ENCODE results near the gene PDE10A.

Gene PDE10A

DNA sequence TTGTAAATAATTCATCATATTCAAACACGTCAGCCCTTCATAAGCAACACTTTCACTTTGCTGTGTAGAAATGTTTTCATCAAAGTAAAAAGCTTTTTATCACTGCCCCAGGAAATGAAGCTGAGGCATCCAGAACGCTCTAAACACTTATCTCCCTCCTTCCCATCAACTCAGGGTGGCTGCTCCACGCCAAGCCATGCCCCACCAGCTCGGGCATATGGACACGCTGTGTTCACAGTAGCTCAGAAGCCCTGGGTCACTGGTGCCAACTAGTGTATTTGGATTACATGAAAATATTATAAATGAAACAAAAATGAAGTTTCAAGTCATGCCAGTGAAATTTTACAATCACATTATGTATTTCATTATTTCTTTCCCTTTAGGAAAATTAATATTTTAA, 10.3 kb downstream of the PDE10A start:
- TF ChIP-seq, protein P1, sequence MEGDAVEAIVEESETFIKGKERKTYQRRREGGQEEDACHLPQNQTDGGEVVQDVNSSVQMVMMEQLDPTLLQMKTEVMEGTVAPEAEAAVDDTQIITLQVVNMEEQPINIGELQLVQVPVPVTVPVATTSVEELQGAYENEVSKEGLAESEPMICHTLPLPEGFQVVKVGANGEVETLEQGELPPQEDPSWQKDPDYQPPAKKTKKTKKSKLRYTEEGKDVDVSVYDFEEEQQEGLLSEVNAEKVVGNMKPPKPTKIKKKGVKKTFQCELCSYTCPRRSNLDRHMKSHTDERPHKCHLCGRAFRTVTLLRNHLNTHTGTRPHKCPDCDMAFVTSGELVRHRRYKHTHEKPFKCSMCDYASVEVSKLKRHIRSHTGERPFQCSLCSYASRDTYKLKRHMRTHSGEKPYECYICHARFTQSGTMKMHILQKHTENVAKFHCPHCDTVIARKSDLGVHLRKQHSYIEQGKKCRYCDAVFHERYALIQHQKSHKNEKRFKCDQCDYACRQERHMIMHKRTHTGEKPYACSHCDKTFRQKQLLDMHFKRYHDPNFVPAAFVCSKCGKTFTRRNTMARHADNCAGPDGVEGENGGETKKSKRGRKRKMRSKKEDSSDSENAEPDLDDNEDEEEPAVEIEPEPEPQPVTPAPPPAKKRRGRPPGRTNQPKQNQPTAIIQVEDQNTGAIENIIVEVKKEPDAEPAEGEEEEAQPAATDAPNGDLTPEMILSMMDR (IDR thresholded peaks at IDR 0.05): no peak

DNA sequence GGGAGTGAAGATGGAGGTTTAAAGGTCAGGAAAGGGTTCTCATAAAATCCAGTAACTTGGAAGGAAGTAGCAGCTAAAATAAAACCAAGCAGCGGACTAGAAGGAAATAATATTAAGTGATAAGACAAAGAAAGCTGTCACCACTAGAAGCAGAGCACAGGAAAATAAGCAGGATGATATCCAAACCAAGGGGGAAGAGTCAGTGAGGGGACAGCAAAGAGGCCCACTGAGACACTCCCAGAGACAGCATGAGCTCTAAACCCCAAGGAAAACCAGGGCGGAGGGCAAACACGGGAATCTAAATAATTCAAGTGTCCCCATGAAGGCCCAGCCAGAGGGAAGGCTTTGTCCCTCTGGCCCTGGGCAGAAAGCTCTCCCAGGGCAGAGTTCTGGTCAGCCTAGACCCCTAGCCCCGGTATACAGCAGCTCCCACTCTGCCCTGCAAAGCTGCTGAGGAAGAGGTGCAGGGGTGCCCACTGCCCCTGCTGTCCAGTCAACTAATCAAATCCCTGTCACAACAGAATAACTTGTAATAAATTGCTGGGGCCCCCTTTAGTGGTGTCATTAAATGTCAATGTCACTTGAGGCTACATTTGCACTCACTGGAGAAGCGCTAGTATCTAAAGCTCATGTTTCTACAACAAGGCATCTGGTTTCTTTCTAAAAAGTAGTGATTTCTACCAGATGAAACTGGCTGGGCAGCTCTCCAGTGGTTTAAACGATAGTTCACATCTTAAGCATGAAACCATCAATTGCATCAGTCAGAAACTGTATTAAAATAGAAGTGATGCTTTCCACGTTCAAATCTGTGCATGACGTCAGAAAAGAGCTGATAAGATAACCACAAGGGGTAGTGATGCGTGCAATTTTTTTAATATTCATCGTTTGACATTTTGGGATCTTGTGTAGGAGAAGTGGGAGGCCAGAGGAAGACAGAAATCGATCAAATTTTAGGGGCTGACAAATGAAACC, 13.6 kb downstream of the PDE10A start:
- TF ChIP-seq, protein P1 (IDR thresholded peaks at IDR 0.05): no peak

DNA sequence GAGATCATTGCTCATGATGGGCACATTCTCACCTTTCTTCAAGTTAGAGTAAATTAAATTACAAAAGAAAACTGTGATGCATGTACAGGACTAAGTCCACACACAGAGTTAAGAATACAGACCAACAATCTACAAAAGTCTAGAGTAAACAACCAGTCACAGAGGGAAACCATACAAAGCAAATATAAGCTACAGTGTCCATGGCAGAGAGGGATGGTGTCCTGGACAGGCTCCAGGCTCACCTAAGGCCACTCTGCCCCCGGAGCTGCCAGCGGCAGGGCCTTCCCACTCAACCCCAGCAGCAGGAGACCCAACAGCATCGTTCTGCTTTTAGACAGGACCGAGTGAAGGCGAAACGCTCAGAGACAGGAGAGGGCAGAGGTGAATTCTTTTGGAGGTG, 16.0 kb downstream of the PDE10A start:
- TF ChIP-seq, protein P1 (IDR thresholded peaks at IDR 0.05): no peak

DNA sequence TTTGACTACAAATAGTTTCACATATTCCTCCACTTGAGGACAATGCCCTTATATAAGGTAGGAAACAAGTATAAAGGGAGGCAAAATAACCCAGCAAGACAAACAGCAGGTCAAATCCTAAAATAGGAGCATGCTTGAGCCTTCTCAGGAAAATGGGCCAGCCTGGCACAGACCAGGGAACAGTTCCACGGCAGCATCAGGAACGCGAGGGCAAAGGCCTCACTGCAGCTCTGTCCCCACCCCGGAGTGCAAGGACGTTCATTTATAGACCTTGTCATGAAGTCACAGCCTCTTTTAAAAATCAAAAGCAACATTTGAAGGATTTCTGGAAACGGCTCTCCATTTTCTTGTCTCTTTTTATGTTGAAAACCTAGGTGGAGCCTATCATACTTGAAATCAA, 17.1 kb downstream of the PDE10A start:
- TF ChIP-seq, protein P1 (IDR thresholded peaks at IDR 0.05): no peak

DNA sequence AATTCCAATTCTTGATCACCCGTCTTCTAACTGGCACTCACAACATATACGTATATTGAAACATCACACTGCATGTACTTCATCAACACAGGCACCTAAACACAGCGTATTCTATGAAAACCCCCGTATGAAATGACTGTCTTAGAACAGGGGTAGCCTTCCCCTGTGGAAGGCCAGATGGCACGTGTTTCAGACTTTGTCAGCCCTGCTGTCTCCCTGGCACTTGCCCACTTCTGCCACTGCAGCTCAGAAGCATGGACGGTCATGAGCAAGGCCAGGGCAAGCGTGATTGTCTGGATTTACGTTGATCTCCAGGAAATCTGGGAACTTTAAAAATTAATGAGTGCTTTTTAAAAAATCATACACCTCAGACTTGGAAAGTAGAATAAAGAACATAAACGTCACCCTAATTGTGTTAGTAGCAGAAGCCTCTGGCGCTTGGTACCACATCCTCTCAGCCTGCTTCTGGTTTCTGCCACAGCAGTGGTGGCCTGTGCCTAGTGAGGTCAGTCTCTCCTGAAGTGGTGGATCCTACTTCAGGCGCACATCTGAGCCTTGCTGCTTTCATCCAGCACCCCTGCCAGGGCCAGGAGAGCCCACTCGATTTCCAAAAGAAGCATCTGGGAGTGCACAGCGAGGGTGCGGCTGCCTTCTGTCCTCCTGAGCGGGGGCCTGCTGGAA, 18.3 kb downstream of the PDE10A start:
- TF ChIP-seq, protein P1 (IDR thresholded peaks at IDR 0.05): no peak

DNA sequence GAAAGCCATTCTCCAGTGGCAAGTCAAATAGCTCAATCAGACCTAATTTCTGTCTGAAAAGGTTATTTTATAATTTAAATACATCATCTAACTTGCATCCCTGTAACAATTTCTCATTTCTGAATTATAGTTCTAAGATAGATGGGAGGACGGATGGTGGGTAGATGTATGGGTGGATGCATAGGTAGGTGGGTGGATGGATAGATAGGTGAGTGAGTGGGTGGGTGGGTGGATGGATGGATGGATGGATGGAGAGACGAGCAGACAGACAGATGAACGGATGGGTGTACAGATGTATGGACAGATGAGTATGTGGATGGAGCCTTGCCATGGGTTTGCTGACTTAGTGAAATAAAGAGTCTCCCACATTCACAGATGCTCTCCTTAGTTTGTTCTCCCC, 20.0 kb downstream of the PDE10A start:
- TF ChIP-seq, protein P1 (IDR thresholded peaks at IDR 0.05): no peak

DNA sequence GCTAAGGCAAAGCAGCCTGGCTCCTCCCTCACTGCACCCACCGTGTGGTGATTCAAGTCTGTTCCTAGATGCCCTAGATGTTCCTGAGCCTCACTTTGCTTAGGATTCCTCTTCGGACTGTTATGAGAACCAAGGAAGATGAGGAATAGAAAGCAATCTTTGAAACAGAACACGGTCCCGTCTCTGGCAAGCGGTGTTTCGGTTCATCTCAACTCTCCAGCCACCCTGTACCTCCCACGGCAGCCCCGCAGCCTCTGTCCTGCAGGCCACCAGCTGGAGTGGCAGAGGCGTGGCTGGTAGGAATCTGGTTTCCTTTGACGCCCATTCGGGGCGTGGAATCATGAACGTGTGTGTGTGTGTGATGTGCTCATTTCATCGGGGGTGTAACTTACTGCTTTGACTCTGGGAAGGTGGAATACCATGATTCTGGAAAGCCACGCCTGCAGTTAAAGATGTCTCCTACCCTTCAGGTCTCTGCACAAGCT, 21.3 kb downstream of the PDE10A start:
- TF ChIP-seq, protein P1 (IDR thresholded peaks at IDR 0.05): no peak
